ENCODE measurements around the gene MAPK8. TPM values are rescaled to one million over a fixed set of nuclear protein-coding genes. Genes with fewer than 3 reads are reported as not detected.

Gene MAPK8
- total RNA-seq, 2 donors from 2014 or later, result 39.3 to 74.4 TPM

DNA sequence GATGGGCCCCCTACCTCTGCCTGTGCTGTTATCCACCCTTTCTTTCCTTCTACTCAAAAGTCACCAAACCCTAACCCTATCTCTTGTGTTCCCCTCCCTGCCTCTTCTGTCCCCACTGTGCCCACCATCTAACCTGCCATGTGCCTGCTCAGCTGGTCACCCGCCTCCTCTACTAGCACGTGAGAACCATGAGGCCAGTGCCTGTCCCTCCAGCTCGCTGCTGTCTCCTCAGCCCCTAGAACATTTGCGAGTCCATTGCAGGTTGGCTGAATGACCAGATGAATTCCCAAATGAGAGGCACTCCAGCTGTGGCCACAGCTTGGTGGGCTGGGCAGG lies 169.4 kb downstream of the MAPK8 start:
- H3K9me3 ChIP-seq, result no peaks in the 10 kb centered on the region
- H3K27ac ChIP-seq, result no peak overlapping the region
- TF ChIP-seq CTCF (IDR thresholded peaks at IDR 0.05) (no peak), POLR2A (IDR thresholded peaks at IDR 0.05) (no peak), POLR2AphosphoS5 (IDR thresholded peaks at IDR 0.05) (no peak)
- DNase-seq (ENCODE audit: low spot score), result no peak
- no peaks in the 10 kb centered on the region for H3K36me3 ChIP-seq
- 68% methylated on average over 4 of the region's 4 CpGs for WGBS
- H3K4me1 ChIP-seq (replicated peaks), result no peaks in the 10 kb centered on the region
- no peaks in the 10 kb centered on the region for H3K27me3 ChIP-seq (replicated peaks; ENCODE audit: insufficient read depth)
- no peak overlapping the region for H3K4me3 ChIP-seq
- intact Hi-C loops (cut with DNase I), result no loop called here

- Histone ChIP-seq H3K4me3 (no peak overlapping the region), H3K9me3 (no peaks in the 10 kb centered on the region), H3K27ac (no peak overlapping the region), H3K36me3 (no peaks in the 10 kb centered on the region), H3K27me3 (replicated peaks; ENCODE audit: insufficient read depth) (no peaks in the 10 kb centered on the region), H3K4me1 (replicated peaks) (no peaks in the 10 kb centered on the region)
- 37% methylated on average over 9 of the region's 9 CpGs for WGBS
- intact Hi-C loops (cut with DNase I), result no loop called here
- no peak for TF ChIP-seq POLR2AphosphoS5 (IDR thresholded peaks at IDR 0.05)
- no peak for TF ChIP-seq CTCF (IDR thresholded peaks at IDR 0.05)
- TF ChIP-seq POLR2A (IDR thresholded peaks at IDR 0.05), result no peak
- DNase-seq (ENCODE audit: low spot score), result no peak
These were observed 170.0 kb downstream of the MAPK8 start for GRCh38 chr10:48476279-48476982.

- Histone ChIP-seq H3K4me1 (replicated peaks) (no peaks in the 10 kb centered on the region), H3K4me3 (no peak overlapping the region), H3K36me3 (no peaks in the 10 kb centered on the region), H3K27ac (no peak overlapping the region), H3K9me3 (no peaks in the 10 kb centered on the region), H3K27me3 (replicated peaks; ENCODE audit: insufficient read depth) (no peaks in the 10 kb centered on the region)
- TF ChIP-seq CTCF (IDR thresholded peaks at IDR 0.05), result no peak
- intact Hi-C loops (cut with DNase I), result no loop called here
- no peak for DNase-seq (ENCODE audit: low spot score)
These were observed 170.7 kb downstream of the MAPK8 start for GRCh38 chr10:48477141-48477540.

DNA sequence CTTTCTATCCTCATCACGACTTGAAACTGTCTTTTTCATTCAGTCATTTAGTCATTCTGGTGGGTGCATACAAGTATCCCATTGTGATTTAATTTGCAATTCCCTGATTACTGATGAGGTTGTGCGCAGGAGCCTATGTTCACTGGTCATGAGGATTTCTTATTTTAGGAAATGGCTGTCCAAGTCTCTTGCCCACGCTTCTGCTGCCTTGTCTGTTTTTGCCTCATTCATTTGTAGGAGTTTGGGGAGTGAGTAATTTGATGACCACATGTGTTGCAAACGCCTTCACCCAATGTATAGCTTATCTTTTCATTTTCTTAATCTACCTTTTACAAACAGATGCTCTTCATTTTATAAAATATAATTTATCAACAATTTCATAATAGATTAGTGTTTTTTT lies 171.1 kb downstream of the MAPK8 start:
- no peak for TF ChIP-seq POLR2A (IDR thresholded peaks at IDR 0.05)
- TF ChIP-seq CTCF (IDR thresholded peaks at IDR 0.05), result no peak
- TF ChIP-seq POLR2AphosphoS5 (IDR thresholded peaks at IDR 0.05), result no peak
- H3K9me3 ChIP-seq, result no peaks in the 10 kb centered on the region
- H3K27me3 ChIP-seq (replicated peaks; ENCODE audit: insufficient read depth), result no peaks in the 10 kb centered on the region
- intact Hi-C loops (cut with DNase I), result no loop called here
- WGBS, result 93% methylated on average over 4 of the region's 4 CpGs
- H3K27ac ChIP-seq, result no peak overlapping the region
- no peak for DNase-seq (ENCODE audit: low spot score)
- H3K4me1 ChIP-seq (replicated peaks), result no peaks in the 10 kb centered on the region
- H3K36me3 ChIP-seq, result no peaks in the 10 kb centered on the region
- no peak overlapping the region for H3K4me3 ChIP-seq

DNA sequence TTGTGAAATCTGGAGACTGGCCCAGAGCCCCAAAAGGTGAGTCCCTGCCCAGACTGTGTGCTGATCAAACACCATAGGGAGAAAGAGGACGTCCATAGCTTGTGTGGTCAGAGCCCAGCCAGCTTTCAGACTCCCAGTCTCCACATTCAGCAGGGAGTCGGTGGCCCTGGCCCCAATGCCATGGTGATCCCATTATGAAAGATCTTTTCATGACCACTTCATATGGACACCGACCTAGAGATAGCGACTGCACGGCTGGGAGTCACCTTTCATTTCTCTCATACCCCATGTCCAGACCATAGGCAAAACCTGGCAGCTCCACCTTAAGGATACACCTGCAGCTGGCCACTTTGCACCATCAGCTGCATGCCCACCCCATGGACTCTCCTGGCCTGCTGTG lies 172.0 kb downstream of the MAPK8 start:
- intact Hi-C loops (cut with DNase I), result no loop called here
- DNase-seq (ENCODE audit: low spot score), result no peak
- 96% methylated on average over 5 of the region's 5 CpGs for WGBS

More for the DNA sequence above, 172.0 kb downstream of the MAPK8 start:
- H3K9me3 ChIP-seq, result no peaks in the 10 kb centered on the region
- no peaks in the 10 kb centered on the region for H3K36me3 ChIP-seq
- H3K27ac ChIP-seq, result no peak overlapping the region
- no peaks in the 10 kb centered on the region for H3K27me3 ChIP-seq (replicated peaks; ENCODE audit: insufficient read depth)
- H3K4me3 ChIP-seq, result no peak overlapping the region
- H3K4me1 ChIP-seq (replicated peaks), result no peaks in the 10 kb centered on the region
- TF ChIP-seq POLR2AphosphoS5 (IDR thresholded peaks at IDR 0.05), result no peak
- no peak for TF ChIP-seq CTCF (IDR thresholded peaks at IDR 0.05)
- TF ChIP-seq POLR2A (IDR thresholded peaks at IDR 0.05), result no peak
